Effector CD4-positive, alpha-beta T cell (primary cell): ENCODE data around the gene FZD7.

Experiments
- DNase-seq: peaks from one replicate; pipeline ENCODE4 v3.0.0-alpha.2; 2020

FZD7 gene

GRCh38 chr2:202014318-202014717 lies 19.3 kb upstream of the FZD7 start:
- DNase-seq = no peak

GRCh38 chr2:202014759-202015211 lies 18.9 kb upstream of the FZD7 start:
- DNase-seq = no peak

- DNase-seq = no peak
Observed at GRCh38 chr2:202015471-202015870, 18.2 kb upstream of the FZD7 start.

DNA sequence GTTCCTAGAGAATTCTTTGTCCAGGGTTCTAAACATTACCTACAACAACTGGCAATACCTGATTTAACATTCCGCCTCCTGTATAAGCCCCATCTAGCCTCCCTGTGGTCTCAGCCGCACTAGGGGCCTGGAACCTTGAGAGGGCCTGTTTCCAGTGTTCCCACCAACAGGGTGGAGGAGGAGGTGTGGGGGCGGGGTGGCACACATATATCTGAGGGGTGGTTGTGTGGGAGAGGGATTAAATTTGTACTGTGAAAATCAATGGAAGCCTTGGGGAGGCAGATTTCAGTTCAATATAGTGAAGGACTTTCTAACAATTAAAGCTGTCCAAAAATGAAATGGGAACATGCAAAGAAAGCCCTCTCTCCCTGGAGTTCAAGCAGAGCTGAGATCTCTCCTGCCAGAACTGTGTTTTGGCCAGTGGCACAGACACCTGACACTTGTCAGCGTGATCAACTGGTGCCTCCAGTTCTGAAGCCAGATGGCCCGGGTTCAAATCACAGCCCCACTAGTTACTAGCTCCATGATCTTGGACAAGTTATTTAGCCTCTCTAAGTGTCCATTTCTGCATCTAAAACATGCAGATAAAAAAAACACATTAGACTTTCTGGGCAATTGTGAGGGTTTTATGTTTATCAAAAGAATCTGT lies 17.0 kb upstream of the FZD7 start:
- no peak for DNase-seq

GRCh38 chr2:202017940-202018339 lies 15.7 kb upstream of the FZD7 start:
- no peak for DNase-seq

GRCh38 chr2:202018950-202019349 lies 14.7 kb upstream of the FZD7 start:
- DNase-seq = no peak

- no peak for DNase-seq
Observed at GRCh38 chr2:202019689-202020450, 13.8 kb upstream of the FZD7 start.

- DNase-seq = no peak
Observed at GRCh38 chr2:202022755-202023154, 10.9 kb upstream of the FZD7 start.

DNA sequence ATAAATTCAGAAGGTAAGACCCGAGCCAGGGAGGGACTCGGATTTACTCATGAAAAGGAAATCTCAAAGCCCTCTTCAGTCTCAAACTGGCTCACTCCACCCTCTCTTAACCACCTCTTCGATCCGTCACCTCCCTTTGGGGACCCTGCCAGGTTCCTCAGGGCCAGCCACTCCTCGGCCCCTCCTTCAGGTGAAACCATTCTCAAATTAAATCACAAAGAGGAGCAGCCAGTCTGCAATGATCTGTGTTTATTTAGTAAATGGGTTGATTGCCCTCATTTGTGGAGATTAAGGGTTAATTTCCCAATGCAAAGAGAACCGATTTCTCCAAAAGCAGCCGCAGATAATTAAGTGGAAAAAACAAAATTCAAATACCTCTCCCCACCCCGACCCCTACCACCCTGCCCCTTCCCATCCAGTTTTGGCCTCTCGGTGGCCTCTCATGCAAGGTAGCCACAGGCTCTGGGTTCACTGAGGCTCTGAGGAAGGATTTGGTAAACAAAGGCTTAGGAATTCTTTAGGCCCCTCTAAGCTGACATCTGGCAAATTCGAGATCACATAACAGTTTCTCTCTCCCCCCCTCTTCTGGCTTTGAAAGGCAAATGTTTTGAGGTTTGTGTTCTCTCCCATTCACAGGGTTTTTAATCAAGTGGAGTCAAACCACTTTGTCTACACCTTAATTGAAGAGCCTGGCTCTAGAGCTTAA lies 10.3 kb upstream of the FZD7 start:
- DNase-seq = no peak

DNA sequence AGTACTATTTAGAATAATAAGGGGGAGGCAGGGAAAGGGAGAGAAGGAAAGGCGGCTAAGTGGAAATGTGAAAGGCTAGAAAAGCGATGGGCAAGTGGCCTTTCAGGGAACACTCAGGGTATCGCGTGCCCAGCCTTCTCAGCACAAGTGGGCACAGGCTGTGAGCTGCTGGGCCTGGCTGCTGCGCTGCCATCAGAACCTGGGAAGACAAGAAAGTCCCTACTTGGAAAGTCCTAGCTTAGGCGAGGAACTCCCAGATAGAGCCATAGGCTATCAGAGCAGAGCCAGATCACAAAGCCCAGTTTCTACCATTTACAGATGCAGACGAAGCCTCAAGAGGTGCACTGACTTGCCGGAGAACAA lies 9.8 kb upstream of the FZD7 start:
- DNase-seq = no peak

DNA sequence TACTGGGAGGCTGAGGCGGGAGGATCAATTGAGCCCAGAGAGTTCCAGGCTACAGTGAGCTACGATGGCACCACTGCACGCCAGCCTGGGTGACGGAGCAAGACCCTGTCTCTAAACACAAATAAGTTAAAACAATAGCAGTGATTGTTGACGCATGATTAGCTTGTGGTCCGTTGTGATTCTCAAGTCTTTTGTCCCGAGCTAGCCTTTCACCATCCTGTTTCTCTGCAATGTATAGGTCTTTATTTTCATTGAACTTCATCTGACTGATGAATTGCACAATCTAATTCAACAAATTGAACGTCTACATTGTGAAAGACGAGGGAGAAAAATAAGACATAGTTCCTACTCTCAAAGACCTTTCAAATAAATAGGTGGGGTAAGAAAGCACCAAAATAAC lies 8.8 kb upstream of the FZD7 start:
- DNase-seq = no peak

DNA sequence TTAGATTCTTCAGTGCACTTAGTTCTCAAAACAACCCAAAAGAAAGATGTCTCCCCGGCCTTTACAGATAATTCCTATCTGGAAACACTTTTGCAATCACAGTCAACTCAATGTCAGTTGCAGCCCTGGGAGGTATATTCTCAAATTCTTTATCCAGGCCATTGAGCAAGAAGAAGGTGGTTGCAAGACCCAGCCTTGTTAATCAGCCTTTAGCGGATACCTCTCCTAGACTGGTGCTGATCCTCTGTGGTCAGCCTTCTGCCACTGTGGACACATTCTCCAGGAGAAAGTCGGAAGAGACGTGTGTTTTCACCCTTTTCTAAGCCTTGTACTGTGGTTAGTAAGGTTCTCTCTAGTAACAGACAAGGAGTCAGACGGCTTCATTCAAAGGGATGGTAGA lies 7.8 kb upstream of the FZD7 start:
- DNase-seq = no peak

DNA sequence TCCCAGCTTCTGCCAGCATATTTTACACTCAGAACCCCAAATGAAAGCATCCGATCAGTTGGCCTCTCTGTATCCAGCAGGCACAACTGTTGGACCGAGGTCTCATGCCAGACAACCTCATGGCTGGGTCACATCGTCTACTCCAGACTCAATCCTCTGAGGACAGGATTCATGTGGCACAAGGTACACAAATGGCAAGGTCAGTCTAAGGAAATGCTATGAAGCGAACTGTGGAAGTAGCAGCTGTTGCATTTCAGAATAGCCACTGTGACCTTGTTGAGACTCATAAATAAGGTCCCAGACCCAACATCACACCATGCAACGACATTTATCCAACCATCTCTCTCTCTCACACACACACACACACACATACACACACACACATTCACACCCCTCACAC lies 7.1 kb upstream of the FZD7 start:
- DNase-seq = no peak

GRCh38 chr2:202030691-202031090 lies 3.0 kb upstream of the FZD7 start:
- DNase-seq = no peak

- DNase-seq = no peak
Observed at GRCh38 chr2:202031246-202031951, 2.3 kb upstream of the FZD7 start.

GRCh38 chr2:202032846-202033316 lies 774 bp upstream of the FZD7 start:
- DNase-seq = peak; percentile 29

DNA sequence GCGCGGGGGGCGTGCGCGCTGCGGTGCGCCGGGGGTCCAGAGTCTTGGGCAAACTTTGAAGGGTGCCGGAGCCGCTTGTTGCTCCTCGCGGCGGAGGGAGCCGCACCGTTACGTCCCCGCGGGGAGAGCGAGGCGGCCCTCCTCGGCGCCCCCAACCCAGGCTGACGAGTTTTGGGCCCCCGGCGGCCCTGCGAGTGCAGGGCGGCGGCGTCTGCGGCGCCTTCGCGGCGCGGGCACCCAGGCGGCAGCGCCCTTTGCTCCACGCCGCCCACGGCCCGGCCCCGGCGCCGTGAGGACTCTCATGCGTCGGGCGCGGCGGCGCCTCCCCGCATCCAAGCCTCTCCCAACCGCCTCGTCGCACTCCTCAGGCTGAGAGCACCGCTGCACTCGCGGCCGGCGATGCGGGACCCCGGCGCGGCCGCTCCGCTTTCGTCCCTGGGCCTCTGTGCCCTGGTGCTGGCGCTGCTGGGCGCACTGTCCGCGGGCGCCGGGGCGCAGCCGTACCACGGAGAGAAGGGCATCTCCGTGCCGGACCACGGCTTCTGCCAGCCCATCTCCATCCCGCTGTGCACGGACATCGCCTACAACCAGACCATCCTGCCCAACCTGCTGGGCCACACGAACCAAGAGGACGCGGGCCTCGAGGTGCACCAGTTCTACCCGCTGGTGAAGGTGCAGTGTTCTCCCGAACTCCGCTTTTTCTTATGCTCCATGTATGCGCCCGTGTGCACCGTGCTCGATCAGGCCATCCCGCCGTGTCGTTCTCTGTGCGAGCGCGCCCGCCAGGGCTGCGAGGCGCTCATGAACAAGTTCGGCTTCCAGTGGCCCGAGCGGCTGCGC lies 814 bp downstream of the FZD7 start:
- peak; percentile 15 for DNase-seq

DNA sequence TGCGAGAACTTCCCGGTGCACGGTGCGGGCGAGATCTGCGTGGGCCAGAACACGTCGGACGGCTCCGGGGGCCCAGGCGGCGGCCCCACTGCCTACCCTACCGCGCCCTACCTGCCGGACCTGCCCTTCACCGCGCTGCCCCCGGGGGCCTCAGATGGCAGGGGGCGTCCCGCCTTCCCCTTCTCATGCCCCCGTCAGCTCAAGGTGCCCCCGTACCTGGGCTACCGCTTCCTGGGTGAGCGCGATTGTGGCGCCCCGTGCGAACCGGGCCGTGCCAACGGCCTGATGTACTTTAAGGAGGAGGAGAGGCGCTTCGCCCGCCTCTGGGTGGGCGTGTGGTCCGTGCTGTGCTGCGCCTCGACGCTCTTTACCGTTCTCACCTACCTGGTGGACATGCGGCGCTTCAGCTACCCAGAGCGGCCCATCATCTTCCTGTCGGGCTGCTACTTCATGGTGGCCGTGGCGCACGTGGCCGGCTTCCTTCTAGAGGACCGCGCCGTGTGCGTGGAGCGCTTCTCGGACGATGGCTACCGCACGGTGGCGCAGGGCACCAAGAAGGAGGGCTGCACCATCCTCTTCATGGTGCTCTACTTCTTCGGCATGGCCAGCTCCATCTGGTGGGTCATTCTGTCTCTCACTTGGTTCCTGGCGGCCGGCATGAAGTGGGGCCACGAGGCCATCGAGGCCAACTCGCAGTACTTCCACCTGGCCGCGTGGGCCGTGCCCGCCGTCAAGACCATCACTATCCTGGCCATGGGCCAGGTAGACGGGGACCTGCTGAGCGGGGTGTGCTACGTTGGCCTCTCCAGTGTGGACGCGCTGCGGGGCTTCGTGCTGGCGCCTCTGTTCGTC lies 1.7 kb downstream of the FZD7 start:
- DNase-seq = no peak

- DNase-seq = no peak
Observed at GRCh38 chr2:202035941-202036372, 2.3 kb downstream of the FZD7 start.

GRCh38 chr2:202036601-202037037 lies 3.0 kb downstream of the FZD7 start:
- no peak for DNase-seq

DNA sequence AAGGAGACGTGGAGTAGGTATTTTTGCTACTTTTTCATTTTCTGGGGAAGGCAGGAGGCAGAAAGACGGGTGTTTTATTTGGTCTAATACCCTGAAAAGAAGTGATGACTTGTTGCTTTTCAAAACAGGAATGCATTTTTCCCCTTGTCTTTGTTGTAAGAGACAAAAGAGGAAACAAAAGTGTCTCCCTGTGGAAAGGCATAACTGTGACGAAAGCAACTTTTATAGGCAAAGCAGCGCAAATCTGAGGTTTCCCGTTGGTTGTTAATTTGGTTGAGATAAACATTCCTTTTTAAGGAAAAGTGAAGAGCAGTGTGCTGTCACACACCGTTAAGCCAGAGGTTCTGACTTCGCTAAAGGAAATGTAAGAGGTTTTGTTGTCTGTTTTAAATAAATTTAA lies 3.4 kb downstream of the FZD7 start:
- DNase-seq = no peak
